T-helper 2 cell treated with Interferon-gamma antibody and Interleukin-4, amounts not matched to agents 5 μg/mL and 100 μg/mL, for 36 hours (primary cell): ENCODE measurements around the gene EME1.

Source experiments
- DNase-seq: peaks from one replicate; pipeline ENCODE4 v3.0.0; 2021; ENCODE audit warnings: low spot score
- H3K27ac Mint-ChIP-seq: one replicate; pipeline ENCODE4 v1.8.0; 2021; ENCODE audit warnings: mild to moderate bottlenecking, mixed read lengths
- H3K27me3 Mint-ChIP-seq: one replicate; pipeline ENCODE4 v1.8.0; 2021; ENCODE audit warnings: low read depth, mixed read lengths
- H3K36me3 Mint-ChIP-seq: one replicate; pipeline ENCODE4 v1.8.0; 2021; ENCODE audit warnings: low read depth, mixed read lengths
- H3K4me1 Mint-ChIP-seq: one replicate; pipeline ENCODE4 v1.8.0; 2021; ENCODE audit warnings: low read depth, mixed read lengths
- H3K4me3 Mint-ChIP-seq: one replicate; pipeline ENCODE4 v1.8.0; 2022; ENCODE audit warnings: mild to moderate bottlenecking, moderate library complexity, mixed read lengths
- H3K9me3 Mint-ChIP-seq: one replicate; pipeline ENCODE4 v1.8.0; 2021; ENCODE audit warnings: mixed read lengths

Gene EME1

GRCh38 chr17:50364061-50364458 is 9.0 kb upstream of the EME1 start:
- Mint-ChIP-seq H3K27me3 (no peaks in the 10 kb centered on the region), H3K4me3 (no peak overlapping the region), H3K9me3 (no peaks in the 10 kb centered on the region), H3K27ac (no peak overlapping the region), H3K36me3 (peaks cover 23% of the 10 kb centered on the region), H3K4me1 (peaks cover 7% of the 10 kb centered on the region)
- no peak for DNase-seq

GRCh38 chr17:50364715-50365114 is 8.3 kb upstream of the EME1 start:
- Mint-ChIP-seq H3K4me3 (no peak overlapping the region), H3K36me3 (peaks cover 23% of the 10 kb centered on the region), H3K27ac (no peak overlapping the region), H3K9me3 (no peaks in the 10 kb centered on the region), H3K27me3 (no peaks in the 10 kb centered on the region), H3K4me1 (peaks cover 7% of the 10 kb centered on the region)
- no peak for DNase-seq

- H3K27ac Mint-ChIP-seq = no peak overlapping the region
- no peak overlapping the region for H3K4me3 Mint-ChIP-seq
- peaks cover 28% of the 10 kb centered on the region for H3K36me3 Mint-ChIP-seq
- H3K9me3 Mint-ChIP-seq = no peaks in the 10 kb centered on the region
- no peaks in the 10 kb centered on the region for H3K27me3 Mint-ChIP-seq
- H3K4me1 Mint-ChIP-seq = peaks cover 7% of the 10 kb centered on the region
- DNase-seq = no peak
These were observed 7.9 kb upstream of the EME1 start for GRCh38 chr17:50365165-50365564.

GRCh38 chr17:50365649-50366393 is 7.2 kb upstream of the EME1 start:
- H3K9me3 Mint-ChIP-seq = no peaks in the 10 kb centered on the region
- DNase-seq = no peak
- no peaks in the 10 kb centered on the region for H3K27me3 Mint-ChIP-seq
- H3K36me3 Mint-ChIP-seq = peaks cover 33% of the 10 kb centered on the region
- H3K4me3 Mint-ChIP-seq = no peak overlapping the region
- H3K4me1 Mint-ChIP-seq = peaks cover 10% of the 10 kb centered on the region
- H3K27ac Mint-ChIP-seq = no peak overlapping the region

GRCh38 chr17:50367401-50367800 is 5.6 kb upstream of the EME1 start:
- Mint-ChIP-seq H3K27me3 (no peaks in the 10 kb centered on the region), H3K4me1 (peaks cover 14% of the 10 kb centered on the region), H3K36me3 (peaks cover 41% of the 10 kb centered on the region), H3K9me3 (no peaks in the 10 kb centered on the region), H3K4me3 (no peak overlapping the region), H3K27ac (no peak overlapping the region)
- no peak for DNase-seq

GRCh38 chr17:50370052-50370451 is 3.0 kb upstream of the EME1 start:
- no peak overlapping the region for H3K4me3 Mint-ChIP-seq
- H3K27ac Mint-ChIP-seq = peak overlapping the region; percentile 45

GRCh38 chr17:50371526-50371925 is 1.5 kb upstream of the EME1 start:
- peak overlapping the region; percentile 95 for H3K4me3 Mint-ChIP-seq
- peak overlapping the region; percentile 99 for H3K27ac Mint-ChIP-seq
- H3K9me3 Mint-ChIP-seq = no peaks in the 10 kb centered on the region
- H3K36me3 Mint-ChIP-seq = peaks cover 44% of the 10 kb centered on the region
- DNase-seq = no peak
- H3K27me3 Mint-ChIP-seq = no peaks in the 10 kb centered on the region
- H3K4me1 Mint-ChIP-seq = peaks cover 23% of the 10 kb centered on the region

More at GRCh38 chr17:50370052-50370451, 3.0 kb upstream of the EME1 start:
- DNase-seq = no peak
- Mint-ChIP-seq H3K9me3 (no peaks in the 10 kb centered on the region), H3K4me1 (peaks cover 20% of the 10 kb centered on the region), H3K36me3 (peaks cover 46% of the 10 kb centered on the region), H3K27me3 (no peaks in the 10 kb centered on the region)

GRCh38 chr17:50372222-50372757 is 739 bp upstream of the EME1 start:
- peaks cover 23% of the 10 kb centered on the region for H3K4me1 Mint-ChIP-seq
- peak overlapping the region; percentile 95 for H3K4me3 Mint-ChIP-seq
- no peaks in the 10 kb centered on the region for H3K9me3 Mint-ChIP-seq
- no peaks in the 10 kb centered on the region for H3K27me3 Mint-ChIP-seq
- peak overlapping the region; percentile 99 for H3K27ac Mint-ChIP-seq
- peaks cover 44% of the 10 kb centered on the region for H3K36me3 Mint-ChIP-seq
- DNase-seq = no peak

- Mint-ChIP-seq H3K36me3 (peaks cover 37% of the 10 kb centered on the region), H3K4me1 (peaks cover 23% of the 10 kb centered on the region), H3K27ac (peak overlapping the region; percentile 99), H3K4me3 (peak overlapping the region; percentile 95), H3K9me3 (no peaks in the 10 kb centered on the region), H3K27me3 (no peaks in the 10 kb centered on the region)
- no peak for DNase-seq
These were observed 676 bp downstream of the EME1 start for GRCh38 chr17:50373705-50374104.

GRCh38 chr17:50375858-50376538 is 3.0 kb downstream of the EME1 start:
- Mint-ChIP-seq H3K9me3 (no peaks in the 10 kb centered on the region), H3K36me3 (peaks cover 35% of the 10 kb centered on the region), H3K27me3 (no peaks in the 10 kb centered on the region), H3K27ac (peak overlapping the region; percentile 26), H3K4me1 (peaks cover 20% of the 10 kb centered on the region), H3K4me3 (no peak overlapping the region)
- no peak for DNase-seq

GRCh38 chr17:50379351-50380132 is 6.5 kb downstream of the EME1 start:
- Mint-ChIP-seq H3K36me3 (peaks cover 44% of the 10 kb centered on the region), H3K4me3 (no peak overlapping the region), H3K27me3 (no peaks in the 10 kb centered on the region), H3K27ac (no peak overlapping the region), H3K4me1 (peaks cover 3% of the 10 kb centered on the region), H3K9me3 (no peaks in the 10 kb centered on the region)
- DNase-seq = no peak

GRCh38 chr17:50380369-50381259 is 7.6 kb downstream of the EME1 start:
- Mint-ChIP-seq H3K27me3 (no peaks in the 10 kb centered on the region), H3K9me3 (no peaks in the 10 kb centered on the region), H3K4me3 (no peak overlapping the region), H3K36me3 (peaks cover 52% of the 10 kb centered on the region), H3K27ac (no peak overlapping the region), H3K4me1 (peaks cover under 1% of the 10 kb centered on the region)
- DNase-seq = no peak

GRCh38 chr17:50381260-50381815 is 8.3 kb downstream of the EME1 start:
- Mint-ChIP-seq H3K4me3 (no peak overlapping the region), H3K27ac (no peak overlapping the region), H3K9me3 (no peaks in the 10 kb centered on the region), H3K36me3 (peaks cover 53% of the 10 kb centered on the region), H3K27me3 (no peaks in the 10 kb centered on the region), H3K4me1 (no peaks in the 10 kb centered on the region)
- no peak for DNase-seq
